ENCODE results near the gene TLR3. TPM values are rescaled to one million over a fixed set of nuclear protein-coding genes. Genes with fewer than 3 reads are reported as not detected.

Gene TLR3
- polyA plus RNA-seq, 1 donor from 2014 or later = not detected

DNA sequence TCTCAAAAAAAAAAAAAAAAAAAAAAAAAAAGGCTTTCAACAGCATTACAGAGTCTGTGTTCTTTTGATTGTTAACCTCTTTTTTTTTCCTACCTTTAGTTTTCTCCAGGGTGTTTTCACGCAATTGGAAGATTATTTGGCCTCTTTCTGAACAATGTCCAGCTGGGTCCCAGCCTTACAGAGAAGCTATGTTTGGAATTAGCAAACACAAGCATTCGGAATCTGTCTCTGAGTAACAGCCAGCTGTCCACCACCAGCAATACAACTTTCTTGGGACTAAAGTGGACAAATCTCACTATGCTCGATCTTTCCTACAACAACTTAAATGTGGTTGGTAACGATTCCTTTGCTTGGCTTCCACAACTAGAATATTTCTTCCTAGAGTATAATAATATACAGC lies 13.3 kb downstream of the TLR3 start:
- Histone ChIP-seq H3K27ac (ENCODE audit: low read length) (no peak overlapping the region), H3K9ac (ENCODE audit: low read length) (no peak overlapping the region), H3K9me3 (ENCODE audit: low read length) (no peaks in the 10 kb centered on the region), H3K79me2 (replicated peaks; ENCODE audit: insufficient read depth, low read length) (no peaks in the 10 kb centered on the region), H3K4me3 (ENCODE audit: low read length) (no peak overlapping the region), H4K20me1 (ENCODE audit: insufficient read depth) (no peaks in the 10 kb centered on the region), H3K27me3 (ENCODE audit: insufficient read depth, low read depth, low read length) (no peaks in the 10 kb centered on the region), H3K4me2 (ENCODE audit: low read length) (no peak overlapping the region), H3K9me2 (ENCODE audit: insufficient read depth, low read length) (no peaks in the 10 kb centered on the region), H2AFZ (ENCODE audit: low read depth, low read length) (no peak overlapping the region), H3F3A (ENCODE audit: insufficient read depth, low read length, poor library complexity, severe bottlenecking) (no peaks in the 10 kb centered on the region), H3K36me3 (ENCODE audit: insufficient read depth, low read length) (no peaks in the 10 kb centered on the region)
- no peak for TF ChIP-seq RAD21 (conservative IDR thresholded peaks at IDR 0.05)
- TF ChIP-seq, protein P1, sequence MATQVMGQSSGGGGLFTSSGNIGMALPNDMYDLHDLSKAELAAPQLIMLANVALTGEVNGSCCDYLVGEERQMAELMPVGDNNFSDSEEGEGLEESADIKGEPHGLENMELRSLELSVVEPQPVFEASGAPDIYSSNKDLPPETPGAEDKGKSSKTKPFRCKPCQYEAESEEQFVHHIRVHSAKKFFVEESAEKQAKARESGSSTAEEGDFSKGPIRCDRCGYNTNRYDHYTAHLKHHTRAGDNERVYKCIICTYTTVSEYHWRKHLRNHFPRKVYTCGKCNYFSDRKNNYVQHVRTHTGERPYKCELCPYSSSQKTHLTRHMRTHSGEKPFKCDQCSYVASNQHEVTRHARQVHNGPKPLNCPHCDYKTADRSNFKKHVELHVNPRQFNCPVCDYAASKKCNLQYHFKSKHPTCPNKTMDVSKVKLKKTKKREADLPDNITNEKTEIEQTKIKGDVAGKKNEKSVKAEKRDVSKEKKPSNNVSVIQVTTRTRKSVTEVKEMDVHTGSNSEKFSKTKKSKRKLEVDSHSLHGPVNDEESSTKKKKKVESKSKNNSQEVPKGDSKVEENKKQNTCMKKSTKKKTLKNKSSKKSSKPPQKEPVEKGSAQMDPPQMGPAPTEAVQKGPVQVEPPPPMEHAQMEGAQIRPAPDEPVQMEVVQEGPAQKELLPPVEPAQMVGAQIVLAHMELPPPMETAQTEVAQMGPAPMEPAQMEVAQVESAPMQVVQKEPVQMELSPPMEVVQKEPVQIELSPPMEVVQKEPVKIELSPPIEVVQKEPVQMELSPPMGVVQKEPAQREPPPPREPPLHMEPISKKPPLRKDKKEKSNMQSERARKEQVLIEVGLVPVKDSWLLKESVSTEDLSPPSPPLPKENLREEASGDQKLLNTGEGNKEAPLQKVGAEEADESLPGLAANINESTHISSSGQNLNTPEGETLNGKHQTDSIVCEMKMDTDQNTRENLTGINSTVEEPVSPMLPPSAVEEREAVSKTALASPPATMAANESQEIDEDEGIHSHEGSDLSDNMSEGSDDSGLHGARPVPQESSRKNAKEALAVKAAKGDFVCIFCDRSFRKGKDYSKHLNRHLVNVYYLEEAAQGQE (IDR thresholded peaks at IDR 0.05; ENCODE audit: borderline replicate concordance) = no peak
- TF ChIP-seq CTCF (IDR thresholded peaks at IDR 0.05; ENCODE audit: poor library complexity, severe bottlenecking) = no peak

GRCh38 chr4:186088523-186088922 lies 19.6 kb downstream of the TLR3 start:
- no peaks in the 10 kb centered on the region for H3K36me3 ChIP-seq (ENCODE audit: insufficient read depth, low read length)
- H3K27ac ChIP-seq (ENCODE audit: low read length) = no peak overlapping the region
- no peaks in the 10 kb centered on the region for H3K27me3 ChIP-seq (ENCODE audit: insufficient read depth, low read depth, low read length)
- H3K4me3 ChIP-seq (ENCODE audit: low read length) = no peak overlapping the region
- no peak overlapping the region for H3K9ac ChIP-seq (ENCODE audit: low read length)
- no peaks in the 10 kb centered on the region for H3K9me3 ChIP-seq (ENCODE audit: low read length)
- H3K4me2 ChIP-seq (ENCODE audit: low read length) = no peak overlapping the region
- H2AFZ ChIP-seq (ENCODE audit: low read depth, low read length) = no peak overlapping the region
- TF ChIP-seq TAF1 (IDR thresholded peaks at IDR 0.05; ENCODE audit: low read depth) = no peak
- no peak for TF ChIP-seq EP300 (conservative IDR thresholded peaks at IDR 0.05; ENCODE audit: poor library complexity, severe bottlenecking)
- TF ChIP-seq EZH2 (IDR thresholded peaks at IDR 0.05; ENCODE audit: borderline replicate concordance, insufficient read depth, low read length, poor library complexity, severe bottlenecking) = no peak
- no peak for TF ChIP-seq RAD21 (conservative IDR thresholded peaks at IDR 0.05)
- TF ChIP-seq POLR2AphosphoS5 (IDR thresholded peaks at IDR 0.05) = no peak
- no peak for TF ChIP-seq SMC3 (conservative IDR thresholded peaks at IDR 0.05; ENCODE audit: poor library complexity)
- no peak for TF ChIP-seq CTCF (IDR thresholded peaks at IDR 0.05; ENCODE audit: poor library complexity, severe bottlenecking)
- no peaks in the 10 kb centered on the region for H3K9me2 ChIP-seq (ENCODE audit: insufficient read depth, low read length)
- no peaks in the 10 kb centered on the region for H3F3A ChIP-seq (ENCODE audit: insufficient read depth, low read length, poor library complexity, severe bottlenecking)
- no peaks in the 10 kb centered on the region for H4K20me1 ChIP-seq (ENCODE audit: insufficient read depth)
- no peaks in the 10 kb centered on the region for H3K79me2 ChIP-seq (replicated peaks; ENCODE audit: insufficient read depth, low read length)
